Trophoblast cell (in vitro differentiated cells and primary cell): Measurements from ENCODE around the gene SPPL3.

ENCODE experiments used
- DNase-seq, 2 donors: peaks; one replicate each; pipeline ENCODE4 v3.0.0-alpha.2; 2016
- H2AFZ ChIP-seq: 2 replicates; pipeline ENCODE4 v1.6.1; 2013; ENCODE audit warnings: low read length, moderate library complexity, mild to moderate bottlenecking; ENCODE audit not compliant: insufficient read depth, poor library complexity
- H2AK5ac ChIP-seq: 2 replicates; pipeline ENCODE4 v1.6.1; 2013; ENCODE audit warnings: mild to moderate bottlenecking, low read length
- H2BK120ac ChIP-seq: 2 replicates; pipeline ENCODE4 v1.6.1; 2013; ENCODE audit warnings: low read length, mild to moderate bottlenecking, moderate library complexity; ENCODE audit not compliant: insufficient read depth, poor library complexity
- H2BK12ac ChIP-seq: 2 replicates; pipeline ENCODE4 v1.6.1; 2013; ENCODE audit warnings: mild to moderate bottlenecking, low read length, moderate library complexity
- H2BK5ac ChIP-seq: 2 replicates; pipeline ENCODE4 v1.6.1; 2013; ENCODE audit warnings: low read length, low read depth, moderate library complexity, mild to moderate bottlenecking; ENCODE audit not compliant: poor library complexity
- H3K14ac ChIP-seq: 2 replicates; pipeline ENCODE4 v1.6.1; 2013; ENCODE audit warnings: mild to moderate bottlenecking, low read length
- H3K18ac ChIP-seq: 2 replicates; pipeline ENCODE4 v1.6.1; 2013; ENCODE audit warnings: mild to moderate bottlenecking, low read length
- H3K23ac ChIP-seq: 2 replicates; pipeline ENCODE4 v1.6.1; 2013; ENCODE audit warnings: low read length
- H3K27ac ChIP-seq: 2 replicates; pipeline ENCODE4 v1.5.1; 2013; ENCODE audit warnings: low read depth, mild to moderate bottlenecking, inconsistent platforms, low read length, moderate library complexity
- H3K27me3 ChIP-seq: 2 replicates; pipeline ENCODE4 v1.6.1; 2013; ENCODE audit warnings: inconsistent platforms, mild to moderate bottlenecking, low read length, moderate library complexity; ENCODE audit not compliant: insufficient read depth
- H3K36me3 ChIP-seq, 2 experiments: 1 replicate in 1 of 2; 2 replicates in 1 of 2; pipeline ENCODE4 v1.6.1; 2013; ENCODE audit warnings: low read length in 2 of 2, mild to moderate bottlenecking in 2 of 2, moderate library complexity in 1 of 2; ENCODE audit not compliant: insufficient read depth in 2 of 2, control insufficient read depth in 1 of 2
- H3K4ac ChIP-seq: 2 replicates; pipeline ENCODE4 v1.6.1; 2013; ENCODE audit warnings: low read depth, mild to moderate bottlenecking, low read length, moderate library complexity
- H3K4me1 ChIP-seq, 2 experiments: 1 replicate in 1 of 2; 2 replicates in 1 of 2; pipeline ENCODE4 v1.6.1; 2013; ENCODE audit warnings: low read length in 2 of 2, mild to moderate bottlenecking in 2 of 2, moderate library complexity in 1 of 2; ENCODE audit not compliant: insufficient read depth in 2 of 2, control insufficient read depth in 1 of 2
- H3K4me2 ChIP-seq: 2 replicates; pipeline ENCODE4 v1.6.1; 2013; ENCODE audit warnings: inconsistent platforms, mild to moderate bottlenecking, low read length, moderate library complexity
- H3K4me3 ChIP-seq: 2 replicates; pipeline ENCODE4 v1.5.1; 2013; ENCODE audit warnings: mild to moderate bottlenecking, low read depth, low read length, inconsistent platforms
- H3K79me1 ChIP-seq: one replicate; pipeline ENCODE4 v1.6.1; 2013; ENCODE audit warnings: low read length
- H3K79me2 ChIP-seq: 2 replicates; pipeline ENCODE4 v1.6.1; 2013; ENCODE audit warnings: low read length, mild to moderate bottlenecking; ENCODE audit not compliant: control insufficient read depth, insufficient read depth, poor library complexity
- H3K9ac ChIP-seq: 2 replicates; pipeline ENCODE4 v1.6.1; 2013; ENCODE audit warnings: mild to moderate bottlenecking, low read length
- H3K9me3 ChIP-seq: 2 replicates; pipeline ENCODE4 v1.6.1; 2013; ENCODE audit warnings: low read depth, mild to moderate bottlenecking, control low read depth, inconsistent platforms, low read length; ENCODE audit not compliant: insufficient read depth
- H4K12ac ChIP-seq: 2 replicates; pipeline ENCODE4 v1.6.1; 2013; ENCODE audit warnings: low read depth, mild to moderate bottlenecking, low read length, moderate library complexity
- H4K8ac ChIP-seq: 2 replicates; pipeline ENCODE4 v1.6.1; 2013; ENCODE audit warnings: low read depth, mild to moderate bottlenecking, low read length, moderate library complexity
- H4K91ac ChIP-seq: one replicate; pipeline ENCODE4 v1.6.1; 2013; ENCODE audit warnings: low read depth, mild to moderate bottlenecking, low read length, moderate library complexity
- WGBS: extraction: QIAGEN DNeasy Blood & Tissue Kit; methylation state at CpG from one replicate; pipeline ENCODE4 v1.1.7; 2013; ENCODE audit warnings: missing lambda C conversion rate; ENCODE audit not compliant: insufficient read length, insufficient coverage; ENCODE audit errors: extremely low coverage; 5-methylcytosine and 5-hydroxymethylcytosine counted together

Gene SPPL3

DNA sequence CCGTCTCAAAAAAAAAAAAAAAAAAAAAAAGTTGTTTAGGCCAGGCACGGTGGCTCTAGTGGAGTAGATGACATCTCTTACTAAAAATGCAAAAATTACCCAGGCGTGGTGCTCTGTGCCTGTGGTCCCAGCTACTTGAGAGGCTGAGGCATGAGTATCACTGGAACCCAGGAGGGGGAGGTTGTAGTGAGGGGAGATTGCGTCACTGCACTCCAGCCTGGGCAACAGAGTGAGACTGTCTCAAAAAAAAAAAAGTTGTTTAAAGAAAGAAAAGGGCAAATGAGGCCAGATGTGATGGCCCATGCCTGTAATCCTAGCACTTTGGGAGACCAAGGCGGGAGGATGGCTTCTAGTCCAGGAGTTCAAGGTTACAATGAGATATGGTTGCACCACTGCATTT is 36.6 kb upstream of the SPPL3 start:
- H3K4ac ChIP-seq: no peak overlapping the region

DNA sequence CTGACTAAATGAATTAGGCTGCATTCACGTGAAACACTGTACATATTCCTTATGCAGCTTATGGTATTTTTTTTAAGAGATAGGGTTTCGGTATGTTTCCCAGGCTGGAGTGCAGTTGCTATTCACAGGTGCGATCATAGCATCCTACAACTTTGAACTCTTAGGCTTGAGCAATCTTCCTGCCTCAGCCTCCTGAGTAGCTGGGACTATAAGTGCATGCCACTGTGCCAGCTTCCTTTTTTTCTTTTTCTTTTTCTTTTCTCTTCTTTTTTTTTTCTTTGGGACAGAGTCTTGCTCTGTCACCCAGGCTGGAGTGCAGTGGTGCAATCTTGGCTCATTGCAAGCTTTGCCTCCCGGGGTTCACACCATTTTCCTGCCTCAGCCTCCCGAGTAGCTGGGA is 35.8 kb upstream of the SPPL3 start:
- H3K36me3 ChIP-seq: no peaks in the 10 kb centered on the region
- no peak overlapping the region for H3K18ac ChIP-seq
- no peak overlapping the region for H3K4ac ChIP-seq
- H4K8ac ChIP-seq: no peak overlapping the region
- no peaks in the 10 kb centered on the region for H3K27me3 ChIP-seq
- H3K9me3 ChIP-seq: no peaks in the 10 kb centered on the region
- H3K9ac ChIP-seq: no peak overlapping the region
- H4K91ac ChIP-seq: no peak overlapping the region
- no peaks in the 10 kb centered on the region for H3K79me2 ChIP-seq
- no peak overlapping the region for H2AK5ac ChIP-seq
- no peak overlapping the region for H4K12ac ChIP-seq
- no peak overlapping the region for H3K4me2 ChIP-seq
- H2BK12ac ChIP-seq: no peak overlapping the region
- H3K23ac ChIP-seq: no peak overlapping the region
- DNase-seq: peak in 1 of 2 donors; percentile 14
- H3K27ac ChIP-seq: no peak overlapping the region
- no peaks in the 10 kb centered on the region for H3K79me1 ChIP-seq
- H3K4me3 ChIP-seq: no peak overlapping the region
- H2BK120ac ChIP-seq: no peak overlapping the region
- no CpG with 5 or more reads among the region's 5 CpGs for WGBS
- no peak overlapping the region for H2AFZ ChIP-seq
- no peak overlapping the region for H3K14ac ChIP-seq
- no peak overlapping the region for H2BK5ac ChIP-seq
- H3K4me1 ChIP-seq: peaks cover 0 to 3% of the 10 kb centered on the region in 2 experiments

More for the DNA sequence above, 36.6 kb upstream of the SPPL3 start:
- Histone ChIP-seq H3K79me2 (no peaks in the 10 kb centered on the region), H4K12ac (no peak overlapping the region), H3K27ac (no peak overlapping the region), H3K14ac (no peak overlapping the region), H3K27me3 (no peaks in the 10 kb centered on the region), H3K23ac (no peak overlapping the region), H3K4me1 (peaks cover 0 to 3% of the 10 kb centered on the region in 2 experiments), H2BK5ac (no peak overlapping the region), H3K4me2 (no peak overlapping the region), H4K91ac (no peak overlapping the region), H3K9ac (no peak overlapping the region), H2AFZ (no peak overlapping the region), H3K79me1 (no peaks in the 10 kb centered on the region), H3K9me3 (no peaks in the 10 kb centered on the region), H3K36me3 (no peaks in the 10 kb centered on the region), H3K4me3 (no peak overlapping the region), H3K18ac (no peak overlapping the region), H2BK120ac (no peak overlapping the region), H2BK12ac (no peak overlapping the region), H2AK5ac (no peak overlapping the region), H4K8ac (no peak overlapping the region)
- no CpG with 5 or more reads among the region's 5 CpGs for whole genome bisulfite sequencing
- peak; percentile 89 for DNase-seq

DNA sequence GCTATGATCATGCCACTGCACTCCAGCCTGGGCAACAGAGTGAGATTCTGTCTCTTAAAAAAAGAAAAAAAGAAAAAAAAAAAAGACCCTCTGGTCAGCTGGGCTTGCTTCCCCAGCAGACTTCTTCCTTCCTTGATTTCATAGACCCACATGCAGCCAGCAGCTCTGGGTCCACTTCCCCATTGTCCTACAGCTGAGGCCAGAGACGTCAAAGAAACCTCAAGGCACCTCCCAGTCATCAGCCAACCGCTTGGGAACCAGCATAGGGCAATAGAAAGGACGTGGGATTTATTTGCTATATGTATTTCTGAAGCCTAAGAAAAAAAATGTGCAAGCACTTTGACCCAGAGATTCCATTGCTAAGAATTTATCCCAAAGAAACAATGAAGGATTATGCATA is 35.4 kb upstream of the SPPL3 start:
- Histone ChIP-seq H4K91ac (no peak overlapping the region), H3K9ac (no peak overlapping the region), H3K27ac (no peak overlapping the region), H3K36me3 (no peaks in the 10 kb centered on the region), H3K79me2 (no peaks in the 10 kb centered on the region), H3K14ac (no peak overlapping the region), H3K4ac (no peak overlapping the region), H3K23ac (no peak overlapping the region), H2AK5ac (no peak overlapping the region), H3K4me3 (no peak overlapping the region), H2BK5ac (no peak overlapping the region), H3K18ac (no peak overlapping the region), H3K27me3 (no peaks in the 10 kb centered on the region), H4K8ac (no peak overlapping the region), H3K79me1 (no peaks in the 10 kb centered on the region), H2BK120ac (no peak overlapping the region), H4K12ac (no peak overlapping the region), H3K9me3 (no peaks in the 10 kb centered on the region), H2AFZ (no peak overlapping the region), H2BK12ac (no peak overlapping the region), H3K4me1 (peaks cover 0 to 3% of the 10 kb centered on the region in 2 experiments), H3K4me2 (no peak overlapping the region)
- peak; percentile 86 to 89 for DNase-seq
- WGBS: no CpG with 5 or more reads among the region's 3 CpGs

DNA sequence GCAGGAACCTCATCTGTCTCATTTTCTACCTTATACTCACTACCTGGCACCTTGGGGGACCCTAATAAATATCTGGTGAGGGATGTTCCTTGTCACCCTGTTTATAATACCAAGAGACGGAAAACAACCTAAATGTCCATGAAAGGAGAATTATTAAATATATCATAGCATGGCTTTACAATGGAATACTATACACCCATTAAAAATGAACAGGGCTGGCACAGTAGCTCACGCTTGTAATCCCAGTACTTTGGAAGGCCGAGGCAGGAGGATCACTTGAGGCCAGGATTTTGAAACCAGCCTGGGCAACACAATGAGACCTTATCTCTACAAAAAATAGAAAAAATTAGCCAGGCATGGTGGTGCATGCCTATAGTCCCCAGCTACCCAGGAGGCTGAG is 34.3 kb upstream of the SPPL3 start:
- Histone ChIP-seq H3K36me3 (no peaks in the 10 kb centered on the region), H3K27me3 (no peaks in the 10 kb centered on the region), H3K27ac (no peak overlapping the region), H3K79me2 (no peaks in the 10 kb centered on the region), H4K91ac (no peak overlapping the region), H4K12ac (no peak overlapping the region), H3K9ac (no peak overlapping the region), H3K18ac (no peak overlapping the region), H3K4me2 (no peak overlapping the region), H3K14ac (no peak overlapping the region), H3K23ac (no peak overlapping the region), H4K8ac (no peak overlapping the region), H2BK12ac (no peak overlapping the region), H2BK5ac (no peak overlapping the region), H3K4ac (no peak overlapping the region), H3K79me1 (no peaks in the 10 kb centered on the region), H3K4me3 (no peak overlapping the region), H3K4me1 (peaks cover 0 to 3% of the 10 kb centered on the region in 2 experiments), H3K9me3 (no peaks in the 10 kb centered on the region), H2AK5ac (no peak overlapping the region), H2BK120ac (no peak overlapping the region), H2AFZ (no peak overlapping the region)
- DNase-seq: peak; percentile 47 to 81
- no CpG with 5 or more reads among the region's 3 CpGs for WGBS
